LNCAP (cell line): Measurements from ENCODE around the gene CDYL2.

Source experiments
- TF ChIP-seq, protein P1 (sequence below): fragments of 450-650 bp; IDR thresholded peaks from 2 replicates; pipeline ENCODE4 v1.5.1; 2017; ENCODE audit warnings: mild to moderate bottlenecking

Gene CDYL2

DNA sequence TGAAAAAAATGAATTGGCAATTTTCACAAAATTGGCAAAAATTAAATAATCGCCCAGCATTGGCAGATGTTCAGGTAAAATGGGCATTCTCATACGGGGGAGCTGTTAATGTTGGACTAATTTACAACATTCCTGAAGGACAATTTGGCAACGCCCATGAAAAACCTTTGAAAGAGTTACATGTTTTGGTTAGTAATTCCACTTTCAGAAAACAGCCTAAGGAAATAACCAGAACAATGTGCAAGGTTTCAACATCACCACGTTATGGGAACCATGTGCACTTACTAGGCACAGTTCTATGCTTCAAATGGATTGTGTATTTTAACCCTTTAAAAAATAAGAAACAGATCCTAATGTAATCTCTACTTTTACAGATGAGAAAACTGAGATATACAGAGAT lies 62.7 kb downstream of the CDYL2 start:
- TF ChIP-seq, protein P1, sequence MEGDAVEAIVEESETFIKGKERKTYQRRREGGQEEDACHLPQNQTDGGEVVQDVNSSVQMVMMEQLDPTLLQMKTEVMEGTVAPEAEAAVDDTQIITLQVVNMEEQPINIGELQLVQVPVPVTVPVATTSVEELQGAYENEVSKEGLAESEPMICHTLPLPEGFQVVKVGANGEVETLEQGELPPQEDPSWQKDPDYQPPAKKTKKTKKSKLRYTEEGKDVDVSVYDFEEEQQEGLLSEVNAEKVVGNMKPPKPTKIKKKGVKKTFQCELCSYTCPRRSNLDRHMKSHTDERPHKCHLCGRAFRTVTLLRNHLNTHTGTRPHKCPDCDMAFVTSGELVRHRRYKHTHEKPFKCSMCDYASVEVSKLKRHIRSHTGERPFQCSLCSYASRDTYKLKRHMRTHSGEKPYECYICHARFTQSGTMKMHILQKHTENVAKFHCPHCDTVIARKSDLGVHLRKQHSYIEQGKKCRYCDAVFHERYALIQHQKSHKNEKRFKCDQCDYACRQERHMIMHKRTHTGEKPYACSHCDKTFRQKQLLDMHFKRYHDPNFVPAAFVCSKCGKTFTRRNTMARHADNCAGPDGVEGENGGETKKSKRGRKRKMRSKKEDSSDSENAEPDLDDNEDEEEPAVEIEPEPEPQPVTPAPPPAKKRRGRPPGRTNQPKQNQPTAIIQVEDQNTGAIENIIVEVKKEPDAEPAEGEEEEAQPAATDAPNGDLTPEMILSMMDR, result no peak

DNA sequence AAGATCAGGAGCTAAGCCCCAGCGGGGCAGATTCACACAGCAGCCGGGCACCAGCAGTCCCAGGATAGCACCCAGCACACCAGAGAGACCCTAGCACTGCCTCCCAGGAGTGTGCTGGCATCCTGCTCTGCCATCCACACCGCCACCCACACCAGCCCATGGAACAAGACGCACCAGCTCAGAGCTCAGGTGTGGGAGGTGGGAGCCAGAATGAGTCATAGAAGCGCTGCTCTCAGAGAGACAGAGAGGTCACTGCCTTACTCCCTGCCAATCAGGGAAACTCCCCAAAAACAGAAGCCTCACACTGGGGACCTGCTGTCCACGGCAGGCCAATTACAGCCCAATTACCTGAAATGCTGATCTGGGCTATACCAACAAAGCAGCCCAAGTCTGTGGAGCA lies 64.9 kb downstream of the CDYL2 start:
- TF ChIP-seq, protein P1, result no peak

DNA sequence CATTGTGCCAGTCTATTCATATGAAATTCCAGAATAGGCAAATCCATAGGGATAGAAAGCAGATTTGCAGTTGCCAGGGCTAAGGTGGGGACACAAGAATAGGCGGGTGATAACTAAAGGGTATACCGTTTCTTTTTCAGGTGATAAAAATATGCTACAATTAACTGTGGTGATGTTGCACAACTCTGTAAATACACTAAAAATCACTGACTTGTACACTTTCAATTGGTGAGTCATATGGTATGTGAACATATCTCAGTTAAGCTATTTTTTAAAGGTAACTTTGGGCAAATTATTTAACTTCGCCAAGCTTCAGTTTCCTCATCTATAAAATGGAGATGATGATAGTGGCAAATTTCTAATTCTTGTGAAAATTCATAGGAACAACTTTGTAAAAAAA lies 65.9 kb downstream of the CDYL2 start:
- TF ChIP-seq, protein P1, result no peak

DNA sequence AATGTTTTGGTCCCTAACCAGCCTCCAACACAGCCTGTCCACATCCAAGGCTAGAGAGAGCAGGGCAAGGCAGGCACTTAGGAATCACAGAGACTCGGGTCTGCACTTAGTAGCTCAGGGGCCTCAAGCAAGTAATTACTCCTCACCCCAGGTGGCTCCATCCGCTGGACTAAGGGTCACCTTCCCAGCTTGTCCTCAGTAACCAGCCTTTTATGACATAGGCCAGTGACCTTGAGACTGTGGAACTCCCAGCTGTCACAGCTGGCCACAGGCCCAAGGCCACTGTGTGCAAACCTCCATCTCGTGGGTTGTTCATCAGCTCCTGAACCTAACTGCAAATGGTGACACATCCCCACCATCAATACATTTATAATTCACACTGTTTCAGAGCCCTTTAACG lies 68.6 kb downstream of the CDYL2 start:
- TF ChIP-seq, protein P1, result no peak

DNA sequence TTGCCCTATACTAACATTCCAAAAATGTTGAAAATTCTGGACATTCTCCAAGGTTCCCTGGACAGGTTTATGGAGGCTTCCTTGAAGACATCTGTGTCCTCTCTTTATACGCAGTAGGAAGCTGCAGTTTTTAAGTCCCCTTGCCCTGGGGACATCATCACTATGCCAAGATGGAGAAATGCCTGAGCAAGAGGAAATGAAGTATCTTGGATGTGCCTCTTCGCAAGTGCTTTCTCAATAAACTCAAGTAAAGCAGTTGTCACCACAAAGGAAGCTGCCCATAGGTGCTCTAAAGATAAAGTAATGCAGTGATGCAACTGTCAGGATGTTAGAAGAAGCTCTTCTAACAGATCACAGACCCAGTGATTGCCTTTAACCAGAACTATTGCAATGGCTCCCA lies 71.0 kb downstream of the CDYL2 start:
- TF ChIP-seq, protein P1, result no peak

DNA sequence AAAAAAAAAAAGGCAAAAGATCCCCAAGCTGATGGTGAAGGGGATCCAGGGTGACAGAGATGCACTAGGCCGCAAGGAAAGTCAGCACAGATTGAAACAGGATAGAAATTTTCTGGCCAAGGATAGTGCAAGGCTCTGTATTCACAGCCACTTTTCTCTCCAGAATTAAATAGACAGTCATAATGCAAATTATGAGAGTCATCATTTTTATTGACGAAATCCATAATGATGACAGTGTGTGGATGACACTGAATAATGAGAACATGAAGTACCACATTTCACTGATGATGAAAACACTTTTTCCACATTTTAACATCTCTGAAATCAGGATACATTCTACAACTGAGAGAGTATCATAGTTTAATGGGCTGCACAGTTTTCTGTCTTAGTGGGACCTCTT lies 72.5 kb downstream of the CDYL2 start:
- TF ChIP-seq, protein P1, result no peak

DNA sequence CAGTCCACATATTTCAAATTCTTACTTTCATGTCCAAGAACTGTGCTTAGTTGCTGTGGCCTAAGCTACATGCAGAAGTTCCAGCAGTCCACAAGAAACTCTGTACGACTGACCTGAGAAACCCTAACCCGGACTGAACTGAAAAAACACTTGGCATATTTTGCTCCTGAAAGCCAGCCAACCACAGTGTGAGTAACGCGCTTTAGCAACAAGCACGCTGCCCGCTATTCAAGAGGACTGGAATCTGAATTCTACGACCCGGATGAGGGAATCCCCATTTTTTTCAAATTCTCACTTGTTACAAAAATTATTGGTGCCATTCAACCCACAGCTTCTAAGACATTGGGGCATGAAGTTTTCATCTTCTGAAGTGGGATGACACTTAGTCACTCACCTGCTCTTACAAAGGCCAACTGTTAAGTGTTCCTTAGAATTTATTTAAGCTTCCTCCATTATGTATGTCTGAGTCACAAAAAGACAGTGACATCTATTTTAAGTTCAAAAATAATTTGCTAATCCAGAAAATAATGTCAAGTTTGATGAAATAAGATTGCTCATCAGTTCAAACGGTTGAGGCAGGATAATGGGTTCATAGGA lies 78.7 kb downstream of the CDYL2 start:
- TF ChIP-seq, protein P1, result no peak

DNA sequence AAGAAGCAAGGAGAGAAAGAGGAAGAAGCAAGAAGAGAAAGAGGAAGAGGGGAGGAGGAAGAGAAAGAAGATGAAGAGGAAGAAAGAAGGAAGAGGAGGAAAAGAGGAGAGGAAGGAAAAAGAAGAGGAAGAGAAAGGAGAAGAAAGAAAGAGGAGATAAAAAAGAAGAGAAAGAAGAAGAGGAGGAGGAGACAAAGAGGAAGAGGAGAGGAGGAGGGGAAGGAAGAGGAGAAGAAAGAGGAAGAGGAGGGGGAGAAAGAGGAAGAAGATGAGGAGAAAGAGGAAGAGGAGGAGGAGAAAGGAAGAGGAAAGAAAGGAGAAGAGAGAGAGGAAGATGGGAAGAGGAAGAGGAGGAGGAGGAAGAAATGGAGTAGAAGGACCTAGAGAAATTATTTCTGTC lies 80.4 kb downstream of the CDYL2 start:
- TF ChIP-seq, protein P1, result no peak
